Measurements from ENCODE around the gene ZSCAN10. TPM values are rescaled to one million over a fixed set of nuclear protein-coding genes. Genes with fewer than 3 reads are reported as not detected.
A peak's percentile ranks its signal among the peaks of the same experiment; 100 is the strongest.

ZSCAN10 gene
- total RNA-seq, 1 experiment from 2014 or later: 0.76 TPM

GRCh38 chr16:3123986-3124886, 25.1 kb upstream of the ZSCAN10 start:
- intact Hi-C loops (cut with micrococcal nuclease): no loop called here
- Histone ChIP-seq H4K20me1 (ENCODE audit: insufficient read depth) (no peaks in the 10 kb centered on the region), H3K27me3 (ENCODE audit: insufficient read depth, low read length) (no peaks in the 10 kb centered on the region), H3K9me2 (ENCODE audit: insufficient read depth) (no peaks in the 10 kb centered on the region), H3K4me2 (ENCODE audit: low read length) (peak overlapping the region; percentile 94), H3K27ac (ENCODE audit: low read depth, low read length) (peak overlapping the region; percentile 76), H3K4me1 (ENCODE audit: control insufficient read depth in 1 of 2, insufficient read depth in 2 of 2, low read length in 2 of 2) (peaks cover 12 to 26% of the 10 kb centered on the region in 2 experiments), H3K9me3 (ENCODE audit: control insufficient read depth in 1 of 2, insufficient read depth in 1 of 2, low read depth in 1 of 2, low read length in 2 of 2) (no peaks in the 10 kb centered on the region), H3K4me3 (replicated peaks in 1 of 2; ENCODE audit: low read depth in 1 of 2, low read length in 2 of 2) (peak overlapping the region; percentile 79 to 85), H3K79me2 (ENCODE audit: insufficient read depth, low read length) (no peaks in the 10 kb centered on the region), H2AFZ (ENCODE audit: low read depth, low read length, poor library complexity, severe bottlenecking) (peak overlapping the region; percentile 58), H3K9ac (ENCODE audit: low read length) (peak overlapping the region; percentile 73), H3K36me3 (ENCODE audit: control insufficient read depth in 1 of 2, insufficient read depth in 2 of 2, low read length in 2 of 2) (peaks cover 3 to 5% of the 10 kb centered on the region in 2 experiments; a peak in 2 of 4 replicates)
- CTCF ChIA-PET: no interaction called here
- no TSS peak for BruUV-seq (replicated peaks)
- RAD21 ChIA-PET (ENCODE audit: low non-redundant PET in 1 of 2, low total read pairs in 2 of 2, uncharacterized antibody in 2 of 2, unreplicated experiment in 2 of 2): no interaction called here
- peak; percentile 85 for DNase-seq (ENCODE audit: low read depth, low spot score)
- ATAC-seq: peak; percentile 91
- POLR2A ChIA-PET: interaction anchor here (0.6 to 2.7 kb wide), 2 partner anchors 11 to 65 kb away, joined by 4 to 7 read pairs; partner anchors contain the start of gene ZNF213
- TF ChIP-seq RAD21 (IDR thresholded peaks at IDR 0.05; ENCODE audit: low read depth) (no peak), POLR2A (IDR thresholded peaks at IDR 0.05; ENCODE audit: borderline replicate concordance, extremely low read depth, insufficient read depth, insufficient read length) (peak; percentile 7), REST (IDR thresholded peaks at IDR 0.05; ENCODE audit: low read depth) (no peak), SP1 (IDR thresholded peaks at IDR 0.05; ENCODE audit: low read depth) (peak; percentile 55; the same call in 1 of the 2 replicates), ZBTB33 (IDR thresholded peaks at IDR 0.05; ENCODE audit: extremely low read depth, insufficient replicate concordance, low read length) (no peak), TCF7L2 (IDR thresholded peaks at IDR 0.05; ENCODE audit: borderline replicate concordance, extremely low read depth, insufficient read depth, insufficient read length) (peak; percentile 18), ATF3 (IDR thresholded peaks at IDR 0.05) (no peak), ZNF274 (IDR thresholded peaks at IDR 0.05; ENCODE audit: low read depth, low read length) (no peak), CEBPB (IDR thresholded peaks at IDR 0.05; ENCODE audit: low read depth) (no peak), SIN3A (IDR thresholded peaks at IDR 0.05; ENCODE audit: low read depth) (no peak), ELF1 (IDR thresholded peaks at IDR 0.05; ENCODE audit: borderline replicate concordance, low read depth) (no peak; the same call in 1 of the 2 replicates), JUND (IDR thresholded peaks at IDR 0.05) (no peak), YY1 (IDR thresholded peaks at IDR 0.05; ENCODE audit: extremely low read depth, insufficient replicate concordance, low read depth, low read length) (peak; percentile 82), SRF (IDR thresholded peaks at IDR 0.05; ENCODE audit: low read depth) (no peak), FOSL1 (IDR thresholded peaks at IDR 0.05; ENCODE audit: low read depth) (no peak), CTCF (IDR thresholded peaks at IDR 0.05 in 2 of 3, conservative IDR thresholded peaks at IDR 0.05 in 1 of 3; ENCODE audit: borderline replicate concordance in 1 of 3, insufficient read depth in 1 of 3, low read depth in 2 of 3, low read length in 2 of 3) (peak in 1 of 3 experiments; percentile 21; a peak in 2 of 6 replicates), CBX3 (IDR thresholded peaks at IDR 0.05; ENCODE audit: low read depth) (no peak), POLR2AphosphoS5 (IDR thresholded peaks at IDR 0.05; ENCODE audit: low read depth, low read length) (peak; percentile 67), EGR1 (IDR thresholded peaks at IDR 0.05; ENCODE audit: low read depth) (no peak)

Data from HCT116 (cell line).